Measurements from ENCODE around the gene GPRC5D. TPM values are rescaled to one million over a fixed set of nuclear protein-coding genes. Genes with fewer than 3 reads are reported as not detected.

GPRC5D gene
- total and polyA plus RNA-seq, 3 donors from 2014 or later, result 0.68 to 5.5 (median 4.0) TPM

DNA sequence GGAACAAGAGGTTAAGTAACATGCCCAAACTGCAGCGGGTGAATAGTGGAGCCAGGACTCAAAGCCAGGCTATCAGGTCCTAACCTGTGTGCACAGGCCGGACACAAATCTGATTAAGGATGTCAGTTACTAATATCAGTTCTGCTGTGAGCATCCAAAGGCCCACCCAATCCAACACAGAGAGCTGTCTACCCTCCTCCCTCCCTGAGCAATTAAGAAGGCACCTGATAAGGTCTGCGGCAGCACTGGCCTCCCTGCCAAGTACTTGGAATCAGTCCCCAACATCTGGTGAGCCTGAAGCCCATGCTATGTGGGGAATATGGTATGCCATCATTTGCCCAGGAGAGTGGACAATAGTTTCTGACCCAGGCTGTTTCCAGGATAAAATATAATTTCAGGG is 44.2 kb upstream of the GPRC5D start:
- intact Hi-C loops (cut with DNase I; ENCODE audit: low total_unique reads), result no loop called here
- no peak for DNase-seq
- Histone ChIP-seq H3K4me3 (no peak overlapping the region), H3K4me1 (peaks cover 21% of the 10 kb centered on the region), H3K36me3 (ENCODE audit: low read depth, missing control alignments) (no peaks in the 10 kb centered on the region), H3K27me3 (no peaks in the 10 kb centered on the region), H3K27ac (no peak overlapping the region), H3K9me3 (no peaks in the 10 kb centered on the region)
- 60 to 77% methylated on average over 3 of the region's 3 CpGs for WGBS, 2 donors
- TF ChIP-seq CTCF (IDR thresholded peaks at IDR 0.05), result no peak
- no peak for TF ChIP-seq POLR2A (IDR thresholded peaks at IDR 0.05)

GRCh38 chr12:12995088-12995487 is 43.1 kb upstream of the GPRC5D start:
- no peak for DNase-seq
- H3K4me3 ChIP-seq, result no peak overlapping the region
- H3K27ac ChIP-seq, result no peak overlapping the region
- no peaks in the 10 kb centered on the region for H3K9me3 ChIP-seq
- no peaks in the 10 kb centered on the region for H3K27me3 ChIP-seq
- peaks cover 21% of the 10 kb centered on the region for H3K4me1 ChIP-seq
- TF ChIP-seq POLR2A (IDR thresholded peaks at IDR 0.05), result no peak
- TF ChIP-seq CTCF (IDR thresholded peaks at IDR 0.05), result no peak
- no peaks in the 10 kb centered on the region for H3K36me3 ChIP-seq (ENCODE audit: low read depth, missing control alignments)
- 93% methylated on average over 3 of the region's 3 CpGs for WGBS, 2 donors
- intact Hi-C loops (cut with DNase I; ENCODE audit: low total_unique reads), result no loop called here

GRCh38 chr12:12993367-12993766 is 41.4 kb upstream of the GPRC5D start:
- TF ChIP-seq POLR2A (IDR thresholded peaks at IDR 0.05) (no peak), CTCF (IDR thresholded peaks at IDR 0.05) (no peak)
- DNase-seq, result no peak
- Histone ChIP-seq H3K27ac (peak overlapping the region in 1 of 2 donors; percentile 3), H3K4me3 (no peak overlapping the region), H3K9me3 (no peaks in the 10 kb centered on the region), H3K36me3 (ENCODE audit: low read depth, missing control alignments) (no peaks in the 10 kb centered on the region), H3K4me1 (peaks cover 10% of the 10 kb centered on the region), H3K27me3 (no peaks in the 10 kb centered on the region)
- 94 to 97% methylated on average over 4 of the region's 4 CpGs for WGBS, 2 donors
- intact Hi-C loops (cut with DNase I; ENCODE audit: low total_unique reads), result no loop called here

GRCh38 chr12:12992418-12993130 is 40.6 kb upstream of the GPRC5D start:
- Histone ChIP-seq H3K27me3 (no peaks in the 10 kb centered on the region), H3K9me3 (no peaks in the 10 kb centered on the region), H3K36me3 (ENCODE audit: low read depth, missing control alignments) (no peaks in the 10 kb centered on the region), H3K4me3 (no peak overlapping the region), H3K4me1 (peaks cover 8% of the 10 kb centered on the region), H3K27ac (peak overlapping the region in 1 of 2 donors; percentile 3)
- intact Hi-C loops (cut with DNase I; ENCODE audit: low total_unique reads), result no loop called here
- WGBS, 2 donors, result 54 to 64% methylated on average over 6 to 8 of the region's 8 CpGs
- DNase-seq, result peak; percentile 38
- no peak for TF ChIP-seq CTCF (IDR thresholded peaks at IDR 0.05)
- no peak for TF ChIP-seq POLR2A (IDR thresholded peaks at IDR 0.05)

All from testis (tissue), 3 donors.